NT2/D1 (cell line): Measurements from ENCODE around the gene C5orf15.

Source experiments
- YY1 ChIP-seq: IDR thresholded peaks from 2 replicates; pipeline ENCODE4 v1.6.1; 2011; ENCODE audit not compliant: insufficient read length, insufficient read depth
- ZNF274 ChIP-seq: IDR thresholded peaks from 2 replicates; pipeline ENCODE4 v1.6.1; 2011; ENCODE audit warnings: mild to moderate bottlenecking, low read depth, low read length

- TF ChIP-seq YY1 (no peak), ZNF274 (no peak)
Measured at GRCh38 chr5:133930061-133930812, 38.2 kb downstream of the C5orf15 start.
